ENCODE results near the gene ZNF205.

DNA sequence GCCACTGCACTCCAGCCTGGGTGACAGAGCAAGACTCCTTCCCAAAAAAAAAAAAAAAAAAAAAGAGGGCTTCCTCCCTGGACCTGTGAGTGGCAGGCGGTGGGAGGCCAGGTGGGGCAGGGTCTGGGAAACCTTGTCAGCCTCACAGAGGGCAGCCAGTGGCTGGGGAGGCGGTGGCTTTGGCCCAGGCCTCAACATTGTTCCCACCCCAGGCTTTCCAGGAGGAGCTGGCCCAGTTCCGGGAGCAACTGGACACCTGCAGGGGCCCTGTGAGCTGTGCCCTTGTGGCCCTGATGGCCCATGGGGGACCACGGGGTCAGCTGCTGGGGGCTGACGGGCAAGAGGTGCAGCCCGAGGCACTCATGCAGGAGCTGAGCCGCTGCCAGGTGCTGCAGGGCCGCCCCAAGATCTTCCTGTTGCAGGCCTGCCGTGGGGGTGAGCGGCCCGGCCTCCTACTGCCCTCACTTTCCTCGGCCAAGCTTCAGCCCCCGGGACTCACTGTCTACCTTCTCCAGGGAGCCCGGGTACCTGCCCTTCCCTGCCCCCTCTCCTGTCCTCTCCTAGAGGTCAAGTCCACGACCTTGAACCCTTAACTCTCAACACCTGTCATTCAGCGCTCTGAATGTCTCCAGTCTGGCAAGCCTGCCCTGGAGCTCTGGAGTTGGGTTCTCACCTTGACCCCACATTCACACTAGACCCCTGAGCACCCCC lies 34.8 kb downstream of the ZNF205 start:
- TF ChIP-seq POLR2AphosphoS5 (IDR thresholded peaks at IDR 0.05; ENCODE audit: low read depth, low read length) (no peak), POLR2A (IDR thresholded peaks at IDR 0.05; ENCODE audit: low read depth, low read length) (no peak)

Measured in GM12892 (cell line).